ENCODE results near the gene GREM1.

Gene GREM1

GRCh38 chr15:32717426-32718226 is at the start of gene GREM1:
TSS of gene GREM1 (plus strand) at chr15:32718004. CDS start at chr15:32730691, 12,687 bp downstream.
- no peak for DNase-seq

GRCh38 chr15:32668942-32669341 is 48.9 kb upstream of the GREM1 start:
- no peak for DNase-seq

GRCh38 chr15:32669896-32670611 is 47.8 kb upstream of the GREM1 start:
- DNase-seq: no peak

DNA sequence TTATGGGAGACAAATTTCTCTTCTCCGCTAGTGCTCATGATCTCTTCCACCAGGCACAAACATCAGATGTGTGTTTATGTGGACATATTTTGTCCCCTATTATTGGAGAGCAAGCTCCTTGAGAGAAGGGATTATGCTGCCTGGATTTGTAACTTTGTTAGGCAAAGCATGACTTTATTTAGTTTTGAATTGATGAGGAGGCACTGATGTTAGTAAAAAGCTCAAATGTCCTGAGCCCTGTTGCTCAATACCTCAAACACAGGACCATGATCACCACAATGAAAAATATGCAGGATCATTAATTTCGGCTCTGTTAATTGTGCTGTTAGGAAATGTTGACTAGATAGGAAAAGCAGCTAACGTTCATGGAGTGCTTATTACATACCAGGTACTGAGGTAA is 47.2 kb upstream of the GREM1 start:
- DNase-seq: no peak

GRCh38 chr15:32671339-32672325 is 46.2 kb upstream of the GREM1 start:
- DNase-seq: no peak

GRCh38 chr15:32674681-32675080 is 43.1 kb upstream of the GREM1 start:
- DNase-seq: no peak

DNA sequence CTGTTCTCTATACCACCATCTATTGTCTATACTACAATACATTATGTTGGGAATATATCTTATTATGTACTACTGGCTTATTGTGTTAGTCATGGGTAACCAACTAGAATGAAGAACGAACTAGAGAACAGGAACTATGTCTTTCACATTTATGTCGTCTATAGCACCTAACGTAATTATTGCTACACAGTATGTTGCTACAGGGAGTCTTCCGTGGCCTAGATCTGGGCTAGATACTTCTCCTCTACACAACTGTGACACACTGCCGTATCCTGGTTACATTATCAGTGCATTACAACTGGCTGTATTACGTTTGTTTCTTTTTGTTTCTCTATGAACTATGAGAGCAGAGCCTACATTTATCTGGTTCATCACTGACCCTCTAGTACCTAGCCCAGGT is 42.3 kb upstream of the GREM1 start:
- no peak for DNase-seq

DNA sequence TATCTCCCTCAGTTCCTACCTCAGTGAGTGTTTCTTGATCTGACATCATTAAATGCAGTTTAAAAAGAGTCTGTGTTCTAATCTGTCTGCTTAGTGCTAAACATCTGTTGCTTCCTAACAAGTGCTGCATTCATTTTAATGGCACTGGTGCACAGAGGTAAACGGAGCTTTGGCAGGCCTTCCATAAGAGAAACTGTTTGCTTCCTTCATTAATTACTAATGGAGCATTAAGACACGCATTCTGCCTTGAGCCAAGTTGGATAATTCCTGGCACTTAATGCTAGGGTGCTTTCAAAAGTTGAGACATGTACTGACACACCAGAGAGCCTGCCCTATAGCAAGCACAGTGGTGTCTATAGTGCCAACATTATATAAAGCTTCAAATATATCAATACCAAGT is 41.6 kb upstream of the GREM1 start:
- DNase-seq: no peak

GRCh38 chr15:32677238-32677750 is 40.5 kb upstream of the GREM1 start:
- DNase-seq: no peak

GRCh38 chr15:32679298-32679690 is 38.5 kb upstream of the GREM1 start:
- DNase-seq: no peak

GRCh38 chr15:32682569-32682968 is 35.2 kb upstream of the GREM1 start:
- no peak for DNase-seq

DNA sequence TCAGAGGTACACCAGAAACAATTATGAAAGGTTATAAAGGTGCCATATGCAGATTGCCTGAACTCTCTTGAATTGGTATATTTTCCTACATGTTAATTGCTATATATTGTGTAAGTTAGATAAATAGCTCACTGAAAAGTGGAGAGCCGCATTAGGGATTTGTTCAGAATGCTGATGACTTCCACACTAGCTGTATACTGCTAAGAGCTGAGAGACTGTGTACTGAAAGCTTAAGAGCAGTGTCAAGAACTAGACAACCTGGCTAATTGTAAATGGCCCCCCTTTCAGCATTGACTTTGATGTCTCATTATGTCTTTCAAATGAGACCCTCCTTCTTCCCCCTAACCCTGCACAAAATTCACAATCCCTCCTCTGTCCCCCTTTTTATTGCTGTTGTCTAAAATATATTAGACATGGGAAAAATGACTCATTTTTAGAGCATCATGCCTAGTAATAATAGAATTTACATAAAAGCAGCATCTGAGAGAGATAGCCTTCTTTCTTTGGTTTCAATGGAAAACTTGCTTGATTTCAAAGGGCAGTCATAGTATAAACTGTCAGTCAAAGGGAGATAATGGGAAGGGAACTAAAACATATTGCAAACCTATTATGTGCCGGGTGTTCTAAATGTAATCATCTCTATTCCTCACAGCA is 34.7 kb upstream of the GREM1 start:
- DNase-seq: no peak

GRCh38 chr15:32683906-32684584 is 33.8 kb upstream of the GREM1 start:
- no peak for DNase-seq

- DNase-seq: no peak
Measured at GRCh38 chr15:32685576-32685975, 32.2 kb upstream of the GREM1 start.

GRCh38 chr15:32687556-32687955 is 30.2 kb upstream of the GREM1 start:
- no peak for DNase-seq

DNA sequence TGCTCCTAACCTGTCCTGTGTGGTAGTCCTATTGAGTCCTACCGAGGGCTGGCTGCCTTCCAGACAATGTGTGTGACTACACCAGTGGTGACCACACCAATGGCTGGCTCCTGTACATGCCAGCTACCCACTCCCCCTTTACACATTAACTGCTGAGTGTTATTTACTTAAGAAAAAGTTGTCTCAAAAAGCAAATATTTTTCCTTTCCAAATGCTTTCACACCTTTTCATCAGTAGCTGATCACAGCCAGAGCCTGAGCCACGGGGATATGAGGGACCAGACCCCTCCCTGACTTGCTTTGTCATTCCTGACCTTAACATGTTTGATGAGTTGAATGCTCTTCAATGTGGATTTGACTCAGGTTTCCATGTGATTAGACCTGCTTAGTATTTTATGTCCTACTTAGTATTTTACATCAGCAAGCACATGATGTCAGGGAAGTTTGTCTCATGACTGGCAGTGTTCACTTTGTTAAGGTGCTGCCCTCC is 29.6 kb upstream of the GREM1 start:
- DNase-seq: no peak

DNA sequence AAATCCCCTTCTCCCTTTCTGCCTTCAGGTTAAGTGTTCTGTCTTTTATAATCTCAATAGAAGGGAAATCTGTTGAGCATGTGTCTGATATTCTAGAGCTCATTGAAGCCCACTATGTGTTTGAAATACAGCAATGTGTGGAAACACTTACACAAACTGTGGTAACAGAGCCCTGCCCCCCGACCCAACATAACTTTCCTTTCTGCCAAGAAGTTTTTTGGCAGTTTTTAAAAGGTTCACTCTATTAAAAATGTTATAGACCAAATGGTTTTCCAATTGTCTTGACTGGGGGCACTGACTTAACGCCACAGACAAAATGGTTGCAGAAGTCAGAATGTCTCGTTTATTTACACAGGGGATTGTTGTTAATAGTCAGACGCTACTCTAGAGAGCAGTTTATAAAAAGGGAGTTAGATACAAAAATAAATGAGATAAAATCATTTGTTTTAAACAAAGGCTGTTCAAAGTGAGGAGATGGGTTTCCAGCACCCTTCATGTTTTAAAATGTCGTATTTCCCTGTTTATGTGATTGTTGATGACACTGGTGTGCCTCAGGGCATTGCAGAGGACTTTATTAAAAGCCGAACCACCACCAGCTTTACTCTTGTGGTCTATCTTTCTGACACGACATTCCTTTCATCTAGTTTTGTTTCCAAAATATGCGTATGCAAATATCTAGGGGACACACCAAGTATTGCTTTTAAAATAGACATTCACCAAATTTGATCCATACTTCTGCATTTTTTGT is 26.7 kb upstream of the GREM1 start:
- DNase-seq: no peak

DNA sequence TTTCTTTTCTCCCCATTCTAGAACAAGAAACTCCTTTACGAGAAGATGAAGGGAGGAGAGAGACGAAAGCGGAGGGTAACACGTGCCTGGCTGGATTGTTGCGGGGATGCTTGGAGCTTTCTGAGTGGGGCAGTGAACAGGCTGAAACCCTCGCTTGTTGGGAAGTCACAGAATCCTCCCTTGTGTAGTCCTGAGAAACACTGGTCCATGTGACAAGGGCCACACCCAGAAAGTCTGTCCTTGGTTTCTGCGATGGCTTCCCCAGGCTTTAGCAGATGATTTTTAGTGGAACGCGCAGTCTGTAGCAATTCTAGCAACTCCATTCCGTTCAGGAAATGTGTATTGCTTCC is 26.1 kb upstream of the GREM1 start:
- DNase-seq: no peak

- DNase-seq: no peak
Measured at GRCh38 chr15:32692286-32692685, 25.5 kb upstream of the GREM1 start.

- DNase-seq: no peak
Measured at GRCh38 chr15:32694222-32694983, 23.4 kb upstream of the GREM1 start.

Data from stimulated activated CD4-positive, alpha-beta T cell treated with anti-CD3 and anti-CD28 coated beads, Interleukin-2, amount 100 ng/mL, for 48 hours (primary cell).